CD8-positive, alpha-beta memory T cell (primary cell): ENCODE measurements around the gene FNDC3B. TPM values are rescaled to one million over a fixed set of nuclear protein-coding genes. Genes with fewer than 3 reads are reported as not detected.
"Not testable (repeated sequence)": the region's sequence is repeated elsewhere in the genome, so short reads cannot be mapped to it uniquely, and the experiment has no call there.

Experiments
- CTCF ChIA-PET: fragments of 350-600 bp; sonication (Branson Sonifier 250); formaldehyde crosslinking; loops from one replicate; lab custom pipeline; 2021; ENCODE audit warnings: antibody characterized with exemption; lab: Charles Lee
- POLR2A ChIA-PET: fragments of 350-600 bp; sonication (Branson Sonifier 250); formaldehyde crosslinking; loops from one replicate; lab custom pipeline; 2021; ENCODE audit warnings: antibody characterized with exemption; lab: Charles Lee
- DNase-seq, 5 donors: peaks; one replicate each; pipeline versions ENCODE4 v3.0.0 to v3.0.0-alpha.2; 2020 to 2022; ENCODE audit warnings: mixed read lengths in 1 of 5
- H3K27ac ChIP-seq: one replicate; pipeline ENCODE4 v1.7.0; 2013; ENCODE audit warnings: low read depth, mild to moderate bottlenecking, low read length, moderate library complexity
- H3K27me3 ChIP-seq: 2 replicates; pipeline ENCODE4 v1.7.0; 2013; ENCODE audit warnings: low read length, mild to moderate bottlenecking; ENCODE audit not compliant: insufficient read depth, poor library complexity, severe bottlenecking
- H3K36me3 ChIP-seq: 2 replicates; pipeline ENCODE4 v1.7.0; 2013; ENCODE audit warnings: mild to moderate bottlenecking, low read length, moderate library complexity; ENCODE audit not compliant: insufficient read depth
- H3K4me1 ChIP-seq: 2 replicates; pipeline ENCODE4 v1.7.0; 2013; ENCODE audit warnings: mild to moderate bottlenecking, low read length, moderate library complexity; ENCODE audit not compliant: insufficient read depth
- H3K4me3 ChIP-seq: 2 replicates; pipeline ENCODE4 v1.7.0; 2013; ENCODE audit warnings: mild to moderate bottlenecking, low read length
- H3K9me3 ChIP-seq: 2 replicates; pipeline ENCODE4 v1.7.0; 2013; ENCODE audit warnings: mild to moderate bottlenecking, low read length
- H3K27ac Mint-ChIP-seq, 8 donors: one replicate each; pipeline ENCODE4 v1.8.0; 2020 to 2021; ENCODE audit warnings: mixed read lengths in 8 of 8, mild to moderate bottlenecking in 6 of 8, inconsistent platforms in 3 of 8, moderate library complexity in 3 of 8
- H3K27me3 Mint-ChIP-seq, 2 donors: one replicate each; pipeline ENCODE4 v1.8.0; 2020 to 2021; ENCODE audit warnings: mixed read lengths in 2 of 2, mild to moderate bottlenecking in 1 of 2, moderate library complexity in 1 of 2
- H3K36me3 Mint-ChIP-seq, 3 donors: one replicate each; pipeline ENCODE4 v1.8.0; 2020 to 2021; ENCODE audit warnings: mixed read lengths in 3 of 3, inconsistent platforms in 1 of 3, mild to moderate bottlenecking in 1 of 3
- H3K4me1 Mint-ChIP-seq, 3 donors: one replicate each; pipeline ENCODE4 v1.8.0; 2020 to 2021; ENCODE audit warnings: mixed read lengths in 3 of 3, inconsistent platforms in 1 of 3, mild to moderate bottlenecking in 1 of 3
- H3K4me3 Mint-ChIP-seq, 7 donors: one replicate each; pipeline ENCODE4 v1.8.0; 2020 to 2021; ENCODE audit warnings: mixed read lengths in 7 of 7, mild to moderate bottlenecking in 6 of 7, moderate library complexity in 4 of 7, inconsistent platforms in 2 of 7
- H3K9me3 Mint-ChIP-seq, 5 donors: one replicate each; pipeline ENCODE4 v1.8.0; 2020 to 2022; ENCODE audit warnings: mixed read lengths in 5 of 5, mild to moderate bottlenecking in 3 of 5, moderate library complexity in 2 of 5, inconsistent platforms in 1 of 5
- polyA plus RNA-seq: library from polyadenylated mRNA; unstranded; fragments of 300-500 nt; fragmentation: Illumina TruSeq; gene quantifications from one replicate; pipeline ENCODE4 v1.2.3, GENCODE V29; 2021
- total RNA-seq, 2 experiments: library from RNA; stranded (reverse); gene quantifications; one replicate each; pipeline ENCODE4 v1.2.3, GENCODE V29; 2021

The FNDC3B gene
- total and polyA plus RNA-seq, 3 experiments from 2014 or later = 8.7 to 18.6 (median 17.4) TPM

GRCh38 chr3:172086071-172086470 is 46.7 kb downstream of the FNDC3B start:
- DNase-seq = no peak
- no peak overlapping the region for H3K4me3 ChIP-seq
- Mint-ChIP-seq H3K36me3 (peaks cover 0 to 3% (median 2%) of the 10 kb centered on the region in 3 donors), H3K4me1 (peaks cover 19 to 32% (median 23%) of the 10 kb centered on the region in 3 donors), H3K9me3 (no peaks in the 10 kb centered on the region), H3K27me3 (no peaks in the 10 kb centered on the region), H3K27ac (no peak overlapping the region), H3K4me3 (no peak overlapping the region)
- CTCF ChIA-PET = no interaction called here
- H3K27ac ChIP-seq = no peak overlapping the region
- POLR2A ChIA-PET = no interaction called here
- H3K9me3 ChIP-seq = no peaks in the 10 kb centered on the region
- H3K36me3 ChIP-seq = no peaks in the 10 kb centered on the region
- no peaks in the 10 kb centered on the region for H3K27me3 ChIP-seq
- peaks cover 13% of the 10 kb centered on the region for H3K4me1 ChIP-seq

GRCh38 chr3:172087198-172087597 is 47.8 kb downstream of the FNDC3B start:
- peaks cover 19 to 32% (median 23%) of the 10 kb centered on the region in 3 donors for H3K4me1 Mint-ChIP-seq
- no peaks in the 10 kb centered on the region for H3K27me3 ChIP-seq
- H3K36me3 Mint-ChIP-seq = peaks cover 0 to 3% (median 2%) of the 10 kb centered on the region in 3 donors
- H3K36me3 ChIP-seq = no peaks in the 10 kb centered on the region
- no peak for DNase-seq
- H3K27ac Mint-ChIP-seq = peak overlapping the region in 1 of 8 donors; percentile 3
- no peaks in the 10 kb centered on the region for H3K9me3 Mint-ChIP-seq
- peak overlapping the region in 3 of 7 donors; percentile 1 to 15 (median 7) for H3K4me3 Mint-ChIP-seq
- H3K27me3 Mint-ChIP-seq = no peaks in the 10 kb centered on the region
- H3K9me3 ChIP-seq = no peaks in the 10 kb centered on the region
- no peak overlapping the region for H3K4me3 ChIP-seq
- H3K4me1 ChIP-seq = peaks cover 13% of the 10 kb centered on the region
- H3K27ac ChIP-seq = peak overlapping the region; percentile 12
- POLR2A ChIA-PET = no interaction called here
- CTCF ChIA-PET = interaction anchor here (0.8 to 1.4 kb wide), 2 partner anchors 17 to 51 kb away, joined by 3 read pairs; no protein-coding TSS in a partner anchor

- no peak for DNase-seq
- Histone ChIP-seq H3K4me1 (peaks cover 13% of the 10 kb centered on the region), H3K4me3 (no peak overlapping the region), H3K36me3 (no peaks in the 10 kb centered on the region), H3K27ac (peak overlapping the region; percentile 12), H3K27me3 (no peaks in the 10 kb centered on the region), H3K9me3 (no peaks in the 10 kb centered on the region)
- Mint-ChIP-seq H3K4me1 (peaks cover 16 to 29% (median 23%) of the 10 kb centered on the region in 3 donors), H3K4me3 (peak overlapping the region in 3 of 7 donors; percentile 37 to 55 (median 44)), H3K9me3 (no peaks in the 10 kb centered on the region), H3K27ac (peak overlapping the region in 4 of 8 donors; percentile 5 to 61 (median 28)), H3K27me3 (no peaks in the 10 kb centered on the region), H3K36me3 (peaks cover 2 to 4% (median 3%) of the 10 kb centered on the region in 3 donors)
- ChIA-PET POLR2A (no interaction called here), CTCF (interaction anchor here (1.4 kb wide), 1 partner anchor 17 kb away, joined by 3 read pairs; no protein-coding TSS in a partner anchor)
Observed at GRCh38 chr3:172087602-172088580, 48.5 kb downstream of the FNDC3B start.

- Mint-ChIP-seq H3K27ac (no peak overlapping the region), H3K4me1 (peaks cover 15 to 25% (median 20%) of the 10 kb centered on the region in 3 donors), H3K27me3 (no peaks in the 10 kb centered on the region), H3K36me3 (peaks cover 0 to 4% (median 2%) of the 10 kb centered on the region in 3 donors), H3K9me3 (no peaks in the 10 kb centered on the region), H3K4me3 (no peak overlapping the region)
- Histone ChIP-seq H3K36me3 (no peaks in the 10 kb centered on the region), H3K27me3 (no peaks in the 10 kb centered on the region), H3K27ac (no peak overlapping the region), H3K4me3 (no peak overlapping the region), H3K4me1 (peaks cover 13% of the 10 kb centered on the region), H3K9me3 (no peaks in the 10 kb centered on the region)
- ChIA-PET POLR2A (no interaction called here), CTCF (interaction anchor here (1.2 kb wide), 1 partner anchor 42 kb away, joined by 3 read pairs; no protein-coding TSS in a partner anchor)
- no peak for DNase-seq
Observed at GRCh38 chr3:172089250-172089649, 49.9 kb downstream of the FNDC3B start.

- Histone ChIP-seq H3K27me3 (no peaks in the 10 kb centered on the region), H3K36me3 (no peaks in the 10 kb centered on the region), H3K27ac (no peak overlapping the region), H3K4me1 (peaks cover 13% of the 10 kb centered on the region), H3K9me3 (no peaks in the 10 kb centered on the region), H3K4me3 (no peak overlapping the region)
- ChIA-PET CTCF (interaction anchor here (1.2 kb wide), 1 partner anchor 42 kb away, joined by 3 read pairs; no protein-coding TSS in a partner anchor), POLR2A (no interaction called here)
- no peaks in the 10 kb centered on the region for H3K27me3 Mint-ChIP-seq
- H3K4me3 Mint-ChIP-seq = no peak overlapping the region
- peaks cover 19 to 28% (median 26%) of the 10 kb centered on the region in 3 donors for H3K4me1 Mint-ChIP-seq
- peaks cover 0 to 4% (median 1%) of the 10 kb centered on the region in 3 donors for H3K36me3 Mint-ChIP-seq
- no peak overlapping the region for H3K27ac Mint-ChIP-seq
- no peaks in the 10 kb centered on the region for H3K9me3 Mint-ChIP-seq
- DNase-seq = no peak
Observed at GRCh38 chr3:172090035-172090434, 50.7 kb downstream of the FNDC3B start.

DNA sequence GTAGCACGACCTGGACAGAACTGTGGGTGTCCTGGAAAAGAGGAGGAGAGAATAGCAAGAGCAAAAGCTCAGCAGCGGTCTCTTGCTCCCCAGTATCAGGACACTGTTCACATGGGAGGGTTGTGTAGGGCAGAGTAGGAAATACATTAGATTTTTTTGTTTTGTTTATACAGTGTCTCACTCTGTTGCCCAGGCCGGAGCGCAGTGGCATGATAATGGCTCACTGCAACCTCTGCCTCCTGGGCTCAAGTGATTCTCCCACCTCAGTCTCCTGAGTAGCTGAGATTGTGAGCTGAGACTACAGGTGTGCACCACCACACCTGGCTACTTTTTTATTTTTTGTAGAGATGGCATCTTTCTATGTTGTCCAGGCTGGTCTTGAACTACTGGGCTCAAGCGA is 53.3 kb downstream of the FNDC3B start:
- H3K9me3 Mint-ChIP-seq = no peaks in the 10 kb centered on the region
- Histone ChIP-seq H3K36me3 (no peaks in the 10 kb centered on the region), H3K9me3 (no peaks in the 10 kb centered on the region), H3K4me3 (no peak overlapping the region), H3K27me3 (no peaks in the 10 kb centered on the region), H3K4me1 (peaks cover 18% of the 10 kb centered on the region), H3K27ac (no peak overlapping the region)
- H3K36me3 Mint-ChIP-seq = peaks cover 0 to 4% (median 0%) of the 10 kb centered on the region in 3 donors
- ChIA-PET CTCF (no interaction called here), POLR2A (no interaction called here)
- no peak overlapping the region for H3K27ac Mint-ChIP-seq
- peaks cover 17 to 34% (median 33%) of the 10 kb centered on the region in 3 donors for H3K4me1 Mint-ChIP-seq
- H3K27me3 Mint-ChIP-seq = peaks cover 0 to 3% of the 10 kb centered on the region in 2 donors
- no peak for DNase-seq
- H3K4me3 Mint-ChIP-seq = no peak overlapping the region

GRCh38 chr3:172093581-172094443 is 54.4 kb downstream of the FNDC3B start:
- CTCF ChIA-PET, H3K36me3 ChIP-seq, DNase-seq, H3K27ac Mint-ChIP-seq, H3K4me3 Mint-ChIP-seq, H3K4me3 ChIP-seq, H3K27me3 Mint-ChIP-seq, H3K9me3 ChIP-seq, H3K36me3 Mint-ChIP-seq, H3K27ac ChIP-seq, H3K27me3 ChIP-seq, H3K9me3 Mint-ChIP-seq: not testable (repeated sequence)
- POLR2A ChIA-PET = interaction anchor here (0.7 kb wide), 1 partner anchor 39 kb away, joined by 4 read pairs; no protein-coding TSS in a partner anchor
- H3K4me1 ChIP-seq = peaks cover 18% of the 10 kb centered on the region
- peaks cover 16 to 33% (median 28%) of the 10 kb centered on the region in 3 donors for H3K4me1 Mint-ChIP-seq
